ENCODE measurements around the gene OSTN. TPM values are rescaled to one million over a fixed set of nuclear protein-coding genes. Genes with fewer than 3 reads are reported as not detected.

Gene OSTN
- total RNA-seq, 2 experiments from 2014 or later = not detected

Other genes with a start within 250 kb of the OSTN start
- gene CCDC50, start 130.2 kb downstream of the OSTN start, total RNA-seq = 10 to 100 TPM; 11.8 to 21.3 TPM
- not detected for gene UTS2B, start 131.3 kb downstream of the OSTN start, total RNA-seq

All from activated CD8-positive, alpha-beta memory T cell treated with anti-CD3 and anti-CD28 coated beads, Interleukin-2, amount 10 ng/mL, durations not matched to agents 7 days and 5 days (primary cell).